Measurements from ENCODE around the gene ASPM. TPM values are rescaled to one million over a fixed set of nuclear protein-coding genes. Genes with fewer than 3 reads are reported as not detected.

Gene ASPM
- total RNA-seq (ENCODE audit: low replicate concordance): 95.5 and 146 TPM in 2 replicates

- Mint-ChIP-seq H3K27ac (peak within 1 kb of the TSS; percentile 94), H3K9me3 (no peaks in the 10 kb centered on the region), H3K4me3 (peak within 1 kb of the TSS; percentile 96), H3K4me1 (peaks cover 19% of the 10 kb centered on the region), H3K36me3 (peaks cover 17% of the 10 kb centered on the region), H3K27me3 (ENCODE audit: insufficient read depth, low read depth) (no peaks in the 10 kb centered on the region)
- peaks cover 10% of the 10 kb centered on the region for H3K36me3 ChIP-seq
- TF ChIP-seq EZH2 (IDR thresholded peaks at IDR 0.05): no peak
- no peak for TF ChIP-seq CTCF (IDR thresholded peaks at IDR 0.05)
- no peak for TF ChIP-seq EZH2phosphoT487 (IDR thresholded peaks at IDR 0.05)
- H3K79me2 ChIP-seq (ENCODE audit: low read depth): peaks cover 50% of the 10 kb centered on the region
- no peaks in the 10 kb centered on the region for H3K27me3 ChIP-seq
- peaks cover 20% of the 10 kb centered on the region for H4K20me1 ChIP-seq (ENCODE audit: low read depth)
- H3K4me3 ChIP-seq: peak within 1 kb of the TSS; percentile 93
- peak within 1 kb of the TSS; percentile 84 for H3K27ac ChIP-seq
- peak; percentile 97 for DNase-seq (ENCODE audit: low spot score)
- no peaks in the 10 kb centered on the region for H3K9me3 ChIP-seq (ENCODE audit: low read depth)
- no peaks in the 10 kb centered on the region for H3F3A ChIP-seq (ENCODE audit: low read depth)
- H2AFZ ChIP-seq (replicated peaks): peak within 1 kb of the TSS; percentile 97
- peak within 1 kb of the TSS; percentile 81 for H3K4me2 ChIP-seq
- H3K4me1 ChIP-seq: peaks cover 25% of the 10 kb centered on the region
- peak within 1 kb of the TSS; percentile 85 for H3K9ac ChIP-seq
Measured at GRCh38 chr1:197146101-197147095, at the start of gene ASPM. ASPM (minus strand) TSS chr1:197146669; CDS start chr1:197146437, 232 bp downstream.

- H3K9ac ChIP-seq: no peak overlapping the region
- Mint-ChIP-seq H3K27me3 (ENCODE audit: insufficient read depth, low read depth) (no peaks in the 10 kb centered on the region), H3K4me3 (no peak overlapping the region), H3K9me3 (no peaks in the 10 kb centered on the region), H3K4me1 (peaks cover 35% of the 10 kb centered on the region), H3K27ac (no peak overlapping the region), H3K36me3 (peaks cover 19% of the 10 kb centered on the region)
- H4K20me1 ChIP-seq (ENCODE audit: low read depth): no peaks in the 10 kb centered on the region
- no peak overlapping the region for H3K4me2 ChIP-seq
- no peaks in the 10 kb centered on the region for H3F3A ChIP-seq (ENCODE audit: low read depth)
- DNase-seq (ENCODE audit: low spot score): no peak
- no peaks in the 10 kb centered on the region for H3K27me3 ChIP-seq
- TF ChIP-seq EZH2 (IDR thresholded peaks at IDR 0.05): no peak
- TF ChIP-seq CTCF (IDR thresholded peaks at IDR 0.05): no peak
- TF ChIP-seq EZH2phosphoT487 (IDR thresholded peaks at IDR 0.05): no peak
- H2AFZ ChIP-seq (replicated peaks): no peak overlapping the region
- H3K9me3 ChIP-seq (ENCODE audit: low read depth): no peaks in the 10 kb centered on the region
- H3K79me2 ChIP-seq (ENCODE audit: low read depth): peaks cover 77% of the 10 kb centered on the region
- no peak overlapping the region for H3K4me3 ChIP-seq
- H3K36me3 ChIP-seq: no peaks in the 10 kb centered on the region
- no peak overlapping the region for H3K27ac ChIP-seq
- peaks cover 25% of the 10 kb centered on the region for H3K4me1 ChIP-seq
Measured at GRCh38 chr1:197195100-197195499, 48.6 kb upstream of the ASPM start.

- Histone ChIP-seq H3K4me1 (no peaks in the 10 kb centered on the region), H3K27me3 (no peaks in the 10 kb centered on the region), H3K4me2 (no peak overlapping the region), H3K36me3 (peaks cover 28% of the 10 kb centered on the region), H3K4me3 (no peak overlapping the region), H2AFZ (replicated peaks) (no peak overlapping the region), H3K9ac (no peak overlapping the region), H3K27ac (no peak overlapping the region), H4K20me1 (ENCODE audit: low read depth) (no peaks in the 10 kb centered on the region), H3F3A (ENCODE audit: low read depth) (no peaks in the 10 kb centered on the region), H3K9me3 (ENCODE audit: low read depth) (no peaks in the 10 kb centered on the region), H3K79me2 (ENCODE audit: low read depth) (no peaks in the 10 kb centered on the region)
- Mint-ChIP-seq H3K36me3 (peaks cover 35% of the 10 kb centered on the region), H3K27ac (no peak overlapping the region), H3K9me3 (peaks cover 8% of the 10 kb centered on the region), H3K27me3 (ENCODE audit: insufficient read depth, low read depth) (no peaks in the 10 kb centered on the region), H3K4me3 (no peak overlapping the region), H3K4me1 (no peaks in the 10 kb centered on the region)
- no peak for TF ChIP-seq EZH2 (IDR thresholded peaks at IDR 0.05)
- DNase-seq (ENCODE audit: low spot score): no peak
Measured at GRCh38 chr1:197184190-197184589, 37.7 kb upstream of the ASPM start.
